MCF 10A (cell line): ENCODE measurements around the gene NCMAP. TPM values are rescaled to one million over a fixed set of nuclear protein-coding genes. Genes with fewer than 3 reads are reported as not detected.
"Not testable (repeated sequence)": the region's sequence is repeated elsewhere in the genome, so short reads cannot be mapped to it uniquely, and the experiment has no call there.

Source experiments
- BruUV-seq: library from RNA; stranded (reverse); fragments of 400-500 nt; replicated peaks from 2 replicates; lab custom pipeline; 2021; lab: Mats Ljungman, UMichigan
- CTCF ChIA-PET: fragments of 300-600 bp; sonication (Branson Sonifier 250); formaldehyde crosslinking; extraction: SDS; loops from one replicate; lab custom pipeline; 2021; ENCODE audit warnings: antibody characterized with exemption, inconsistent platforms; lab: Yijun Ruan, JAX
- POLR2A ChIA-PET: fragments of 300-600, 350-650 bp; sonication (Branson Sonifier 250); formaldehyde crosslinking; extraction: SDS; loops from one replicate; lab custom pipeline; 2020; ENCODE audit warnings: antibody characterized with exemption, inconsistent platforms; lab: Yijun Ruan, JAX
- DNase-seq: peaks from one replicate; pipeline ENCODE4 v3.0.0-alpha.2; 2018; ENCODE audit not compliant: unreplicated experiment
- H3K27ac Mint-ChIP-seq: one replicate; pipeline ENCODE4 v1.8.0; 2022; ENCODE audit warnings: mild to moderate bottlenecking, low read depth, mixed read lengths; ENCODE audit not compliant: unreplicated experiment
- H3K27me3 Mint-ChIP-seq: one replicate; pipeline ENCODE4 v1.8.0; 2022; ENCODE audit warnings: mixed read lengths; ENCODE audit not compliant: insufficient read depth, unreplicated experiment
- H3K36me3 Mint-ChIP-seq: one replicate; pipeline ENCODE4 v1.8.0; 2022; ENCODE audit warnings: mild to moderate bottlenecking, moderate library complexity, mixed read lengths; ENCODE audit not compliant: insufficient read depth, unreplicated experiment
- H3K4me1 Mint-ChIP-seq: one replicate; pipeline ENCODE4 v1.8.0; 2022; ENCODE audit warnings: mixed read lengths; ENCODE audit not compliant: insufficient read depth, unreplicated experiment
- H3K4me3 Mint-ChIP-seq: one replicate; pipeline ENCODE4 v1.8.0; 2022; ENCODE audit warnings: mild to moderate bottlenecking, moderate library complexity, mixed read lengths; ENCODE audit not compliant: unreplicated experiment
- H3K9me3 Mint-ChIP-seq: one replicate; pipeline ENCODE4 v1.8.0; 2022; ENCODE audit warnings: mixed read lengths; ENCODE audit not compliant: unreplicated experiment
- CTCF ChIP-seq: fragments of 200-600 bp; IDR thresholded peaks from one replicate; pipeline ENCODE4 v1.8.0; 2022; ENCODE audit warnings: antibody characterized with exemption, mild to moderate bottlenecking; ENCODE audit not compliant: unreplicated experiment
- intact Hi-C: fragments of 100-400 bp; cut with micrococcal nuclease; formaldehyde crosslinking; loops from 2 replicates; pipeline ENCODE4 v1.14.1; 2022
- total RNA-seq: library from RNA; stranded (reverse); gene quantifications from 2 replicates; pipeline ENCODE4 v1.2.3, GENCODE V29; 2022

Gene NCMAP
- total RNA-seq, 1 experiment from 2014 or later, result not detected

DNA sequence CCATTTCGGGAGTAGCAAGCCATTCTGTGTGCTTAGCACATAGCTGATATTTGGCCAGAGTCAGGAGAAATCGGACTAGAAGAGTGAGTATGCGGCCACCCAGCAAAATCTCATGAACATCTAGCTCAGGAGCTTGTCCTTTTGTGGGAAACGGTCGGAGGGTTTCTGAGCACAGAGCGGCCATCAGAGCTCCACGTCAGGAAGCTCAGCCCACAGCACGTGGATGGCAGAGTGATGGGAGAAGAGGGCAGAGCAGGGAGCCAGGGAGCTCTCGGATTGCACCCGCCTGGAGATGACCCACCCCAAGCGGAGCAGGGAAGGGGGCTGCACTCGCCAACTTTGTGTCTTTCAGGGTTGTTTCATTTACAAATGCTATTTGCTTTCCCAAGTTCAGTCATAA, 39.4 kb upstream of the NCMAP start:
- no peaks in the 10 kb centered on the region for H3K27me3 Mint-ChIP-seq
- no peak for TF ChIP-seq CTCF
- POLR2A ChIA-PET, result interaction anchor here (0.6 to 5.8 kb wide), 9 partner anchors 8 to 229 kb away, joined by 3 to 70 read pairs (median 6); partner anchors contain the start of genes CLIC4, NIPAL3 and RCAN3

DNA sequence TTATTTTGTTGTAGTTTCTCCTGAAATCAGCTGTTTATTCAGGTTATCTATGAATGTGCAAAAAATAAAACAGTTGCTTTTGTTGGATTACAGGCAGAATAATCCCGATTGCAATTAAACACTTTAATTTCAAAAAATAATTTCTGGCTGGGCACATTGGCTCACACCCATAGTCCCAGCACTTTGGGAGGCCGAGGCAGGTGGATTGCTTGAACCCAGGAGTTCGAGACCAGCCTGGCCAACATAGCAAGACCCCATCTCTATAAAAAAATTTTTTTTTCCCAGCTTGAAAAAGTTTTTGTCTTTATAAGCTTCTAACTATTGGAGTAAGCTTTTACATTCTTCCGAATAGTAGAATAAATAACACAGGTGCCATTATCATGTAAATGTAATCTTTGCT, 38.0 kb upstream of the NCMAP start:
- Mint-ChIP-seq H3K27me3 (no peaks in the 10 kb centered on the region), H3K36me3 (no peaks in the 10 kb centered on the region), H3K9me3 (no peaks in the 10 kb centered on the region), H3K4me3 (no peak overlapping the region), H3K4me1 (peaks cover 15% of the 10 kb centered on the region), H3K27ac (no peak overlapping the region)
- intact Hi-C loops, result no loop called here
- DNase-seq, result no peak
- no TSS peak for BruUV-seq
- TF ChIP-seq CTCF, result no peak
- CTCF ChIA-PET, result interaction anchor here (1.0 to 1.6 kb wide), 3 partner anchors 11 to 319 kb away, joined by 3 to 8 read pairs (median 5); no protein-coding TSS in a partner anchor
- POLR2A ChIA-PET, result interaction anchor here (0.6 to 1.1 kb wide), 4 partner anchors 9 to 1609 kb away, joined by 3 to 5 read pairs (median 4); no protein-coding TSS in a partner anchor

More for the DNA sequence above, 39.4 kb upstream of the NCMAP start:
- intact Hi-C loops, result no loop called here
- no TSS peak for BruUV-seq
- CTCF ChIA-PET, result interaction anchor here (0.6 to 1.1 kb wide), 6 partner anchors 15 to 266 kb away, joined by 3 to 4 read pairs (median 3); no protein-coding TSS in a partner anchor
- DNase-seq, result no peak
- Mint-ChIP-seq H3K4me1 (peaks cover 15% of the 10 kb centered on the region), H3K9me3 (no peaks in the 10 kb centered on the region), H3K27ac (no peak overlapping the region), H3K36me3 (peaks cover 5% of the 10 kb centered on the region), H3K4me3 (no peak overlapping the region)

DNA sequence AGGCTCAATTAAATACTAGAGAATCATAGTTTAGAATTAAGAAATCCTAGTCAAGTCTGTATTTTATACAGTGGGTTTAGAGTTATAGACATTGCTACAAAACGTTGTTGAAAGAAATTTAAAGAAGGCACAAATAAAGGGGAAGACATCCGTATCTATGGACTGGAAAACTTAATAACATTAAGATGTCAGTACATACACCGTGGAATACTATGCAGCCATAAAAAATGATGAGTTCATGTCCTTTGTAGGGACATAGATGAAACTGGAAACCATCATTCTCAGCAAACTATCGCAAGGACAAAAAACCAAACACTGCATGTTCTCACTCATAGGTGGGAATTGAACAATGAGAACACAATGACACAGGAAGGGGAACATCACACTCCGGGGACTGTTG, 35.6 kb upstream of the NCMAP start:
- CTCF ChIA-PET, H3K4me3 Mint-ChIP-seq, H3K36me3 Mint-ChIP-seq, DNase-seq, H3K27me3 Mint-ChIP-seq, H3K27ac Mint-ChIP-seq, H3K9me3 Mint-ChIP-seq, BruUV-seq: not testable (repeated sequence)
- intact Hi-C loops, result loop anchor here (10.0 kb wide), 1 partner anchor 315 kb away; no protein-coding TSS in a partner anchor
- POLR2A ChIA-PET, result interaction anchor here (1.2 kb wide), 1 partner anchor 317 kb away, joined by 3 read pairs; no protein-coding TSS in a partner anchor
- H3K4me1 Mint-ChIP-seq, result peaks cover 13% of the 10 kb centered on the region

DNA sequence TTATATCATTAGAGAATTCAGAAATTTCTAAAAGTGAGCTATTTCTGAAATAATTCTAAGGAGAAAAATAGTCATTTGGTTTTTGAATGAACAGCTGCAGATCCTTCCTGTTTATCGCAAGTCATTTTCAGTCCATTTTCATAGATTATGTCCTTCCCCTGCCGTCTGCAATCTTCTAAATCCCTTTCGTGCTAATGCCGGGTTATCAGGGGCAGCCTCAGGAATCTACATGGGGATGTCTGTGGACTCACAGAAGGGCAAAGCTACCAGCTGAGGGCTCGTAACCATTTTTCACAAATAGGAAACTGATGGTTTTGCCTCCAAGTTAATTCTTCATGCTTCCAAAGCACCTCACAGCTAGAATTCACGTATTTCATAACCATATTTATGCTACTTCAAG, 30.3 kb upstream of the NCMAP start:
- TF ChIP-seq CTCF, result no peak
- DNase-seq, result no peak
- H3K9me3 Mint-ChIP-seq, result no peaks in the 10 kb centered on the region
- no peak overlapping the region for H3K4me3 Mint-ChIP-seq
- no peaks in the 10 kb centered on the region for H3K27me3 Mint-ChIP-seq
- H3K4me1 Mint-ChIP-seq, result no peaks in the 10 kb centered on the region
- intact Hi-C loops, result loop anchor here (2.0 to 10.0 kb wide), 2 partner anchors 109 to 321 kb away; no protein-coding TSS in a partner anchor
- no peaks in the 10 kb centered on the region for H3K36me3 Mint-ChIP-seq
- ChIA-PET POLR2A (interaction anchor here (1.7 to 2.8 kb wide), 2 partner anchors 10 to 22 kb away, joined by 4 to 14 read pairs; partner anchors contain the start of gene RCAN3), CTCF (interaction anchor here (0.7 to 1.1 kb wide), 2 partner anchors 113 to 130 kb away, joined by 3 to 6 read pairs; no protein-coding TSS in a partner anchor)
- no peak overlapping the region for H3K27ac Mint-ChIP-seq
- BruUV-seq, result no TSS peak
